ENCODE data around the gene ASTN2. TPM values are rescaled to one million over a fixed set of nuclear protein-coding genes. Genes with fewer than 3 reads are reported as not detected.

ASTN2 gene
- total and polyA plus RNA-seq, 9 of the 15 experiments (the other 6 are each of a cell fraction or from before 2014, with no cell fraction given): 0.56 to 3.5 (median 1.9) TPM

- TF ChIP-seq REST (IDR thresholded peaks at IDR 0.05; ENCODE audit: borderline replicate concordance) (peak; percentile 20; the same call in 1 of the 2 replicates), REST (CRISPR knock-in tag; IDR thresholded peaks at IDR 0.05; ENCODE audit: low read depth) (no peak), MCM3 (IDR thresholded peaks at IDR 0.05) (no peak), NR1H2 (CRISPR knock-in tag; IDR thresholded peaks at IDR 0.05) (no peak), SOX6 (IDR thresholded peaks at IDR 0.05) (peak; percentile 94), CLOCK (CRISPR knock-in tag; IDR thresholded peaks at IDR 0.05; ENCODE audit: borderline replicate concordance) (no peak), ESRRA (IDR thresholded peaks at IDR 0.05; ENCODE audit: borderline replicate concordance, low read depth) (peak; percentile 89), POLR2G (IDR thresholded peaks at IDR 0.05; ENCODE audit: low read depth, low read length) (no peak), CSDE1 (IDR thresholded peaks at IDR 0.05) (no peak), CREB1 (IDR thresholded peaks at IDR 0.05) (peak; percentile 52; the same call in 1 of the 2 replicates), CREB1 (CRISPR knock-in tag; IDR thresholded peaks at IDR 0.05) (peak; percentile 39; the same call in 1 of the 2 replicates), TAF9B (IDR thresholded peaks at IDR 0.05; ENCODE audit: partially characterized antibody) (peak; percentile 32), NUFIP1 (IDR thresholded peaks at IDR 0.05; ENCODE audit: partially characterized antibody) (no peak), KDM5B (IDR thresholded peaks at IDR 0.05; ENCODE audit: insufficient replicate concordance, low read depth, low read length) (no peak), ZNF124 (CRISPR knock-in tag; IDR thresholded peaks at IDR 0.05) (no peak), ZNF431 (CRISPR knock-in tag; IDR thresholded peaks at IDR 0.05) (no peak), SP1 (CRISPR knock-in tag; IDR thresholded peaks at IDR 0.05) (peak; percentile 53)
- TF ChIP-seq, protein P1, sequence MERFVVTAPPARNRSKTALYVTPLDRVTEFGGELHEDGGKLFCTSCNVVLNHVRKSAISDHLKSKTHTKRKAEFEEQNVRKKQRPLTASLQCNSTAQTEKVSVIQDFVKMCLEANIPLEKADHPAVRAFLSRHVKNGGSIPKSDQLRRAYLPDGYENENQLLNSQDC (CRISPR knock-in tag; IDR thresholded peaks at IDR 0.05): no peak
These were observed 992.5 kb downstream of the ASTN2 start (continued) for GRCh38 chr9:116422119-116422979.

Data from K562 (cell line).